ENCODE measurements around the gene ANKMY1.
"Not testable (repeated sequence)": the region's sequence is repeated elsewhere in the genome, so short reads cannot be mapped to it uniquely, and the experiment has no call there.

The ANKMY1 gene

DNA sequence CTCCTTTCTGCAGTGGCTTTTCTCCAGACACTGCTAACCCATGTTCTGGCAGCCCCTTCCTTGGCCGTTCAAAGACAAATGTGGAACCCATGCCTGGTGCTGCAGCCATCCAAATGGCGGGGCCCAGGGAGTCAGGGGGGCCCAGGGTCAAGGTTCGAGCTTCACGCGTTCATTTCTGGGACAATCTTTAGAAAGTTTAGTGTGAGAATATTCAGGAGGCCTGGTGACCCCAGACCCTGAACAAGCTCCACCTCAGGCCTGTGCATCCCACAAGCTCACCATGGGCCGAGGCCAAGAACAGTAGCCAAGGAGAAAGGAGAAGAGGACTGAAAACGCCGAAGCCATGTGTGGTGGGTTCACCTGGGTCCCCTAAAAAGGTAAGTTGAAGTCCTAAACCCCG lies 54.4 kb downstream of the ANKMY1 start:
- H3K36me3 Mint-ChIP-seq, result peaks cover 4% of the 10 kb centered on the region
- H3K4me3 Mint-ChIP-seq, result no peak overlapping the region
- H3K27ac Mint-ChIP-seq, result no peak overlapping the region
- no peaks in the 10 kb centered on the region for H3K9me3 Mint-ChIP-seq
- no peaks in the 10 kb centered on the region for H3K27me3 Mint-ChIP-seq
- no peaks in the 10 kb centered on the region for H3K4me1 Mint-ChIP-seq

DNA sequence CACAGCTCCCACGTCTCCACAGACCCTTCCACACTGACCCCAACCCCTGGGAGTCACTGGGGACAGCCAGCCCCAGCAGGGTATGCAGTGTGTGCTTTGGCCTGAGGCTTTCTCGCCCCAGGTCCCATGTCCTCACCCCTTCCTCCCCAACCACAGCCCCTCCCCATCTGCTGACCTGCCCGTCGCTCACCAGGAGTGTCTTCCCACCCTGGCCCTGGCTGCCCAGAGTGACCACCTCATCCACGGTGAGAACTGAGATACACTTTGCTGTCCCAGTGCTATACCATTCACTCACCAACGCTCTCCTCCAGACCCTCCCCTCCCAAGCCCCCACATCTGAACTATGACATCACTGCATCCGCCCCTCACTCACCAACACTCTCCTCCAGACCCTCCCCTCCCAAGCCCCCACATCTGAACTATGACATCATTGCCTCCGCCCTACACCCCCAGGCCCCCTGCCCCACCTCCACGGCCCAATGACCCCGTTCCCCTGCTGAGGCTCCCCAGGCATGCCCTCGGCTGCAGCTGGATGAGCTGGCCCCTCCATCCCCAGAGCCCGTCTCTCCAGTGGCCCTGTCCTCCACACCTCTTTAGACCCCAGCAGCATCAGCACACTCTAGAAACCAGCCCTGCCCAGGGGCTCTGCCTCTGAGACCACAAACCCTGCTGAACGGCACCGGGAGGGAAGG lies 55.2 kb downstream of the ANKMY1 start:
- H3K4me1 Mint-ChIP-seq, result no peaks in the 10 kb centered on the region
- peaks cover 9% of the 10 kb centered on the region for H3K36me3 Mint-ChIP-seq
- H3K27me3 Mint-ChIP-seq, result no peaks in the 10 kb centered on the region
- no peaks in the 10 kb centered on the region for H3K9me3 Mint-ChIP-seq
- no peak overlapping the region for H3K27ac Mint-ChIP-seq
- no peak overlapping the region for H3K4me3 Mint-ChIP-seq

DNA sequence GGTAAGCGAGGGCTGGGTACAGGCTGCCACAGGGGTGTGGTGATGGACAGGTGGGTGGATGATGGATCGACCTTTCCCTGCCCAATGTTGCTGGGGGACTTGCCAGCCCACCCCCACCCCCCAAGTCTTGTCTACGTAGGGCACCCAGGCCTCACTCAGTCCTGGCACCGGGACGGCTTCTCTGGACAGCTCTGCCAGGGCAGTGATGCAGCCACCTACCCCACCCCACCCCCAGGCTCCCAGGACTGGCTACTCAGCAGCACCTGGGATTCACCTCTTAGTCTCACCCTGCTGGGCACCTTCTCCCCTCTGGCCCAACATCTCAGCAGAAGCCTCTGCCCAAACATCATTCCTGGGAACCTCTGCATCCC lies 55.7 kb downstream of the ANKMY1 start:
- no peaks in the 10 kb centered on the region for H3K4me1 Mint-ChIP-seq
- H3K4me3 Mint-ChIP-seq, result no peak overlapping the region
- no peaks in the 10 kb centered on the region for H3K27me3 Mint-ChIP-seq
- H3K9me3 Mint-ChIP-seq, result no peaks in the 10 kb centered on the region
- no peak overlapping the region for H3K27ac Mint-ChIP-seq
- H3K36me3 Mint-ChIP-seq, result peaks cover 12% of the 10 kb centered on the region

DNA sequence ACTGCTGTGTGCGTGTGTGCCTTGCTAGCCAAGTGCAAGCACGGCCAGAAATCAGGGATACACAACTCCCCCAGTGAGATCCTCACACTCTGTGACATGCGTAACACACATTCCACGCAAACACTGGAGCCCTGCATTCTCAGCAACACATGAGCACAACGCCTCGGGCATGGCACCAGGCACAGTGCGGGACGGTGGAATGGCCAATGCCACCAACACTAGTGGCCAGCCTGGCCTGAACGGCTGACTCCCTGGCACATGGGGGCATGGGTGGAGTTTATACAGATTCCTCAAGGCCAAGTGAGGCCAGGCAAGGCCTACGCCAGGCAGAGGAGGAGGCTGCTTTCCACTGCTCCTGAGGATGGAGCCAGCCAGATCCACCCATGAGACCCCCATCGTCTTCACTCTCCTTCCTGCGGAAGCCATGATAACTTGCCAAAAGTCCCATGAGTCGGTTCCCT lies 56.2 kb downstream of the ANKMY1 start:
- Mint-ChIP-seq H3K27me3 (no peaks in the 10 kb centered on the region), H3K9me3 (no peaks in the 10 kb centered on the region), H3K4me3 (no peak overlapping the region), H3K4me1 (no peaks in the 10 kb centered on the region), H3K36me3 (peaks cover 15% of the 10 kb centered on the region), H3K27ac (no peak overlapping the region)

DNA sequence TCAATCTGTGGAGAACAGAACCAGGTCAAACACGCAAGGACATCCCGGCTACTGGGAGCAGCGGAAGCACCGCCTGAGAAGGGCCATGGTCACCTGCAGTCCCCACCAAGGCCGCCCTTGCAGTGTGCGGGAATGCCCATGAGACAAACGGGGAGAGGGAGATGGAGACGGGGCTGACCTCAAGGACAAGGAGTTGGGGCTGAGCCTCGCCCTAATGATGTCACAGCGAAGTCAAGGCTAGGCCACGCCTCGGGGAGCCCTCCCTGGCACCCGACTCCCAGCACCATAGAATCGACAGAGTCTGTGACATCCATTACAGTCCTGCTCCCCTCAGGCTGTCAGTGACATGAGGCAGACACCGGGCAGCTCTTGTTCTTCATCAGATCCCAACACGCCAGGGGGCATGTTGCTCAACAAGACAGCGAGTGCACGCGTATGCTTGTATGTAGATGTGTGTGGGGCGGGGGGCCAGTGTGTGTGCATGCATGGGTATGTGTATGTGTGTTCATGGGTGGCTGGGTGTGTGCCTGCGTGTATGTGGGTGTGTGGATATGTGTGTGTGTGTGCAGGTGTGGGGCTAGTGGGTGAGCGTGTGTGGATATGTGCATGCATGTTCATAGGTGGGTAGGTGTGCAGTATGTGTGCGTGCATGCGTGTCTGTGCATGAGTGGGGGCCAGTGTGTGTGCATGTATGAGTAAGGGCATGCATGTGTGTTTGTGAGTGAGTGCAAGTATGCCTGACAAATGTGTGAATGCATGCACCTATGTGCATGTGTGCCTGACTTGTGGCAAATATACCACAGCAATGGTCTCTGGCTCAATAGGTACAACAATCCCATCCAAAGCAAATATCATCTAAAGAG lies 57.0 kb downstream of the ANKMY1 start:
- H3K27ac Mint-ChIP-seq, result no peak overlapping the region
- no peaks in the 10 kb centered on the region for H3K4me1 Mint-ChIP-seq
- H3K4me3 Mint-ChIP-seq, result no peak overlapping the region
- H3K27me3 Mint-ChIP-seq, result no peaks in the 10 kb centered on the region
- no peaks in the 10 kb centered on the region for H3K9me3 Mint-ChIP-seq
- H3K36me3 Mint-ChIP-seq, result peaks cover 21% of the 10 kb centered on the region

DNA sequence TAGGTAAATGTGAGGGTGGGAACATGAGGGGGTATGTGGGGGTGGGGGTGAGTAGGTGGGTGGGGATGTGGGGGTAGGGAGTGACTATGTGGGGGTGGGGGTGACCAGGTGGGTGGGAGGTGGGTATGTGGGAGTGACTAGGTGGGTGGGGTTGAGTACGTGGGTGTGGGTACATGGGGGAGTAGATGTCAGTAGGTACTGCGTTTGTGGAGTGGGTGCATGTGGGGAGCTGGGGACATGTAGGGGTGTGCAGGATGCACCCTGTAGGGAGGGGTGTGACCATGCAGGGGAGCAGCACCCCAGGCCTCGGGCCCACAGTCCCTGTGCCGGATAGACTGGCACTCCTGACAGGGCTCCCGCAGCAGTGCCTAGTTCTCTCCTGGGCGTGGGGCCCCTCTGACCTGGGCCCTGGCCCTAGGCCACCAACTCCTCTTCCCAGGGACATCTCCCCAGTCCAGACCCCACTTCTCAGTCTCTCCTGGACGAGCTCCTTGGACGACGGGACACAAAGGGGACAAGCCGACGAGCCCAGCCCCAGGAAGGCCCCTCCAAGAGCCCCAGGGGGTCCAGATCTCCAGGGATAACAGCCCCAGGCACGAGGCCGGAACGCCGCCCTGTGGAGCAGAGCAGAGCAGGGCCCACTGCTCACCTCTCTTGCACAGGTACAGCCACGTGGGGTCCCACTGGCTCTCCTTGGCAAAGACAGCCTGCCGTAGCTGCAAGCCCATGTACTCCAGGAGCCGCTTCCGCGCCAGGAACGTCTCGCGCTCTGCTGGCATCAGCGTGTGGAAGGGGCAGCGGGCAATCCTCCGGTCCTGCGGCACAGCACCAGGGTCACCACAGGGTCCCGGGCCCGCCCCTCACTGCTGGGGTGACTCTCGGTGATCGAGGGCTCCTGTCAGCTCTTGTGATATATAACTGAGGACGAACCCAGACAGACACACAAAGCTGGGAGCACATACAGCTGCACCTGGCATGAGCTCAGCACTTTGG lies 58.2 kb downstream of the ANKMY1 start:
- Mint-ChIP-seq H3K9me3 (no peaks in the 10 kb centered on the region), H3K4me3 (no peak overlapping the region), H3K4me1 (no peaks in the 10 kb centered on the region), H3K27me3 (no peaks in the 10 kb centered on the region), H3K27ac (no peak overlapping the region), H3K36me3 (peaks cover 27% of the 10 kb centered on the region)

DNA sequence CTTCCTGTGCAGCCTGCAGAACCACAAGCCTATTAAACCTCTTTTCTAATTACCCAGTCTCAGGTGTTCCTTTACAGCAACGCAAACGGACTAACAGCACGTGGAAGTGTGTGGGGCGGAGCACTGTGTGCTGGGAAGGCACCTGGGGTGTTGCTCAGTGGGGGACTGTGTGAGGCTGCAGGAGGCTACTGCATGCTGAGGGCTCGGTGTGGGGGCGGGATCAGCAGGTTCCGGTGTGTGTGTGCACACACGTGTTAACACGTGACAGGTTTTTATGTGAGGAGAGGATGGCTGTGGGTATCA lies 58.9 kb downstream of the ANKMY1 start:
- Mint-ChIP-seq H3K27ac (no peak overlapping the region), H3K4me3 (no peak overlapping the region), H3K9me3 (no peaks in the 10 kb centered on the region), H3K4me1 (no peaks in the 10 kb centered on the region), H3K36me3 (peaks cover 31% of the 10 kb centered on the region), H3K27me3 (no peaks in the 10 kb centered on the region)

DNA sequence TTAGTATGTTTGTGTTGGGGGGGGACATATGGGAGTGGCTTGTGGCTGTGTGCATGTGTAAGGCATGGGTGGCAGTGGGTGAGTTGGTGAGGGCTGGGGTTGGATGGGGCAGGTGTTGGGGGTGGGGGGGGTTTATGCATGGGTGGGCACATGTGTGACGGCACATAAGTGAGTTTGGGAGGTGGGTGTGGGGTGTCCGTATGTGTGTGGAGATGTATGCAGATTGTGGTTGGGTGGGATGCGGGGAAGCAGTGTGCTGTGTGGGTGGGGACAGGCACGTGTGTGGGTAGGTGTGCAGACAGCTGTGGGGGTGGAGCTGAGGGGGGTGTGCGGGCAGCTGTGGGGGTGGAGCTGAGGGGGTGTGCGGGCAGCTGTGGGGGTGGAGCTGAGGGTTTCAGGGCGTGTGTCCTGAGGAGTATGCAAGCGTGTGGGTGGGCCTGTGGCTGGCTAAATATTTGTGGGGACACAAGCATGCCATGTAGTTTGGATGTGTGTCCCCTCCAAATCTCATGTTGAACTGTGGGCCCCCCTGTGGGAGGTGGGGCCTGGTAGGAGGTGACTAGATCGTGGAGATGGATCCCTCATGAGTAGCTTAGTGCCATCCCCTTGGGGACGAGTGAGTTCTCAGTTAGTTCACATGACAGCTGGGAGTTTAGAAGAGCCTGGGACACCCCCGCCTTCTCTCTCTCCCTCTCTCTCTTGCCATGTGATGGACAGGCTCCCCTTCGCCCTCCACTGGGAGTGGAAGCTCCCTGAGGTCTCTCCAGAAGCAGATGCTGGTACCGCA lies 59.4 kb downstream of the ANKMY1 start:
- H3K4me3 Mint-ChIP-seq, result no peak overlapping the region
- no peak overlapping the region for H3K27ac Mint-ChIP-seq
- H3K4me1 Mint-ChIP-seq, result no peaks in the 10 kb centered on the region
- no peaks in the 10 kb centered on the region for H3K27me3 Mint-ChIP-seq
- H3K36me3 Mint-ChIP-seq, result peaks cover 34% of the 10 kb centered on the region
- H3K9me3 Mint-ChIP-seq, result no peaks in the 10 kb centered on the region

DNA sequence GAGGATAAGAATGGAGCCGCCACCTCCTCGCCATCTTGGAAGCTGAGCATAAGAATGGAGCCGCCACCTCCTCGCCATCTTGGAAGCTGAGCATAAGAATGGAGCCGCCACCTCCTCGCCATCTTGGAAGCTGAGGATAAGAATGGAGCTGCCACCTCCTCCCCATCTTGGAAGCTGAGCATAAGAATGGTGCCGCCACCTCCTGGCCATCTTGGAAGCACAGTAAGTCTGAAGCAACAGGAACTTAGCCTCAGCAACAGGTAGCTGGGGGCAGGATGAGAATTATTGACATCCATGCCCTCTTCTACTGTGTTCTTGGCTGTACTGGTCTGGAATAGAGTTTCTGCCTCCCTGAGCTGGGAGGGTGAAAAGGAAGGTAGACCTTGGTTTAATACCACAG lies 60.7 kb downstream of the ANKMY1 start:
- not testable (repeated sequence) for H3K9me3 Mint-ChIP-seq, H3K27me3 Mint-ChIP-seq, H3K4me1 Mint-ChIP-seq, H3K27ac Mint-ChIP-seq, H3K4me3 Mint-ChIP-seq
- H3K36me3 Mint-ChIP-seq, result peaks cover 39% of the 10 kb centered on the region

DNA sequence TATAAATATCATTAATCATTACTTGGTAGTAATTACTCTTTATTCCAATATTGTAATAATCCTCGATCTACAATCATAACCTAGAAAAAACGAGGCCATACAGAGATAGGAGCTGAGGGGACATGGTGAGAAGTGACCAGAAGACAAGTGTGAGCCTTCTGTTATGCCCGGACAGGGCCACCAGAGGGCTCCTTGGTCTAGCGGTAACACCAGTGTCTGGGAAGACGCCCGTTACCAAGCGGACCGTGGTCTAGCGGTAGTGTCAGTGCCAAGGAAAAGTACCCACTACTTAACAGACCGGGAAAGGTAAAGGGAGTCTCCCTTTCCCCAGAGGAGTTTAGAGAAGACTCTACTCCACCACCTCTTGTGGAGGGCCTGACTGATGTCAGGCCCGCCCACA lies 62.8 kb downstream of the ANKMY1 start:
- H3K4me3 Mint-ChIP-seq, H3K27me3 Mint-ChIP-seq, H3K27ac Mint-ChIP-seq, H3K4me1 Mint-ChIP-seq: not testable (repeated sequence)
- Mint-ChIP-seq H3K9me3 (peaks cover 10% of the 10 kb centered on the region), H3K36me3 (peaks cover 44% of the 10 kb centered on the region)

DNA sequence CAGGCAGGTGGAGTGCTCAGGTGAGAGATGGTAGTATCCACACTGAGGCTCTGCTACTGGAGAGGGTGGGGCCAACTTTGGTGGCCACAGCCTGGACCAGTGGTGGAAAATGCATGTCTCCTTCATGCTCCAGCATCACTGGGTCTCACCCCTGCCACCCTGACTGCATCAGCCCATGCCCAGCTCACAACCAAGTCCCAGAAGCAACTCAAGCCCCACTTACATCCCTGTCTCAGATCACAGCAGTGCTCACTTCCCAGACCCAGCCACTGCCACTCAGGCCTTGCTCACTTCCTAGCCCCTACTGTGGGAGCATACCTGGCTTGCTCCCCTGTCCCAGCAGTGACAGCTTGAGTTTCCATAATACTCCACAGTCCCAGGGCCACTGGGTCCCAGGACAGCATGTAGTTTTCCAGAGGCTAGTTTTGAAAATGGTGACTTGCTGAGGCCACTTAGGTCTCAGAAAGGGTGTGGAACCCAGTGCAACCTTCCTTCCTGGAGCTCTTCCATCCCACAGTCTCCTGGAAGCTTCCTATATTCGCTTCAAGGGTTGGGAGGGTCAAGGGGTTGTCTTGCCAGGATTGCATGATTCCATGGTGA lies 63.5 kb downstream of the ANKMY1 start:
- H3K27ac Mint-ChIP-seq, result no peak overlapping the region
- peaks cover 10% of the 10 kb centered on the region for H3K9me3 Mint-ChIP-seq
- peaks cover 44% of the 10 kb centered on the region for H3K36me3 Mint-ChIP-seq
- no peaks in the 10 kb centered on the region for H3K27me3 Mint-ChIP-seq
- no peak overlapping the region for H3K4me3 Mint-ChIP-seq
- H3K4me1 Mint-ChIP-seq, result no peaks in the 10 kb centered on the region

DNA sequence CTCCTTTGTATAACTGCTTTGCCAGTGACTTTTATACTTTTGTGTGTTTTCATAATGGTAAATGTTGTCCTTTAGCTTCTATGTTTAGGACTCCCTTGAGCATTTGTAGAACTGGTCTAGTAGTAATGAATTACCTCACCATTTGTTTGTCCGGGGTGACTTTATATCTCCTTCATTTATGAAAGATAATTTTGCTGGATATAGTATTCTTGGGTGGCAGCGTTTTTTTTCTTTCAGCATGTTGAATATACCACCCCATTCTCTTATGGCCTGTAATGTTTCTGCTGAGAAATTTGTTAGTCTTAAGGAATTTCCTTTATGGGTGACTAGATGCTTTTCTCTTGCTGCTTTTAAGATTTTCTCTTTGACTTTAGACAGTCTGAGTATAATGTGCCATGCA lies 66.3 kb downstream of the ANKMY1 start:
- Mint-ChIP-seq H3K9me3 (peaks cover 22% of the 10 kb centered on the region), H3K27me3 (no peaks in the 10 kb centered on the region)

DNA sequence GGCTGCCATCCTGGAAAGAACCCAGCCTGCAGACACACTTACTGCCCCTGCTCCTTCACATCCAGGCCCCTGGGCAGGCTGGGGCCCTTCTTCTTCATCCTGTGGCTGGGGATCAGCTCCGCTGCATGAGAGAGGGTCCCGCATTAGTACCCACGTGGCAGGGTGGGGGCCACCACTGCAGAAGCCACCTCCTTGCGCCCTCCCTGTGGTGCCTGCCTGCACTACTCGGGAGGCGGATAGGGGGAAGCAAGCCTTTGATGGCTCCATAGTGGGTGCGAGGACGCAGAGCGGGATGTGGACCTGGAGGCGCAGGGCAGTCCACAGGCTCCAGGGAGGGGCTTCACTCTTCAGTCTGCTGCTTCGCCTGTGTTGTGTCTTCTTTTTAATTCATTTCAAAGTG lies 75.6 kb downstream of the ANKMY1 start:
- Mint-ChIP-seq H3K9me3 (peaks cover 4% of the 10 kb centered on the region), H3K27ac (no peak overlapping the region), H3K4me3 (no peak overlapping the region), H3K27me3 (no peaks in the 10 kb centered on the region), H3K36me3 (peaks cover 14% of the 10 kb centered on the region), H3K4me1 (no peaks in the 10 kb centered on the region)

More for the DNA sequence above, 66.3 kb downstream of the ANKMY1 start:
- Mint-ChIP-seq H3K36me3 (peaks cover 36% of the 10 kb centered on the region), H3K27ac (no peak overlapping the region), H3K4me3 (no peak overlapping the region), H3K4me1 (no peaks in the 10 kb centered on the region)

DNA sequence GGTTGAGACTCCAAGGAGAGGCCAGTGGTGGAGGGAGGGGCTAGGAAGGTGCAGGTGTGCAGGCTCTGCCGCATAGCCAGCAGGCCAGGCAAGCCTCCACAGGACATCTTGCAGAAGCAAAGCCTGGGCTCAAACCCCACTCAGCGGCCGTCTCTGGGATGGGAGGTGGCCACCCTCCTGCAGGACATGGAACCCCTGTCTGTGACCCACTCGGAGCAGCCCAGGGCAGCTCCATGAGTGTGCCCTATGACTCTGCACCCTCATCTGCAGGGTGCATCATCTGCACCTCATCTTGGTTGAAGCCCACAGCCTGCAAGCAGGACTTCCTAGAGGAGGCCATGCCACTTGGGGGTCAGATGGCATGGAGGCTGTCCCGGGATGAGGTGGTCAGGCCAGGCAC lies 76.1 kb downstream of the ANKMY1 start:
- Mint-ChIP-seq H3K9me3 (peaks cover under 1% of the 10 kb centered on the region), H3K4me3 (no peak overlapping the region), H3K4me1 (no peaks in the 10 kb centered on the region), H3K27ac (no peak overlapping the region), H3K27me3 (no peaks in the 10 kb centered on the region), H3K36me3 (peaks cover 11% of the 10 kb centered on the region)
